H1 (cell line): ENCODE measurements around the gene PPP6C. TPM values are rescaled to one million over a fixed set of nuclear protein-coding genes. Genes with fewer than 3 reads are reported as not detected.

Experiments used
- BCL11A ChIP-seq, 2 experiments: IDR thresholded peaks; one replicate each; pipeline ENCODE4 v1.6.1; 2011; ENCODE audit warnings: low read depth in 2 of 2, low read length in 2 of 2, mild to moderate bottlenecking in 2 of 2
- CHD7 ChIP-seq: fragments of 300-600 bp; sonication (generic); IDR thresholded peaks from 2 replicates; pipeline ENCODE4 v1.7.1; 2012; ENCODE audit warnings: low read length, moderate library complexity, mild to moderate bottlenecking, inconsistent platforms; ENCODE audit not compliant: insufficient replicate concordance
- EZH2 ChIP-seq: fragments of 200-600 bp; sonication (generic); IDR thresholded peaks from 2 replicates; pipeline ENCODE4 v1.7.1; 2012; ENCODE audit warnings: low read depth, mild to moderate bottlenecking, moderate library complexity, low read length, inconsistent platforms; ENCODE audit not compliant: severe bottlenecking
- RAD21 ChIP-seq, 2 experiments: IDR thresholded peaks in 1 of 2; conservative IDR thresholded peaks in 1 of 2; 2 replicates each; pipeline ENCODE4 v1.6.1; 2011; ENCODE audit warnings: low read depth in 2 of 2, low read length in 2 of 2, improper control_type of control experiment in 1 of 2, inconsistent platforms in 1 of 2, mild to moderate bottlenecking in 1 of 2, moderate library complexity in 1 of 2
- RFX5 ChIP-seq: IDR thresholded peaks from 2 replicates; pipeline ENCODE4 v1.6.1; 2011; ENCODE audit warnings: low read depth, low read length, improper control_type of control experiment, borderline replicate concordance
- SP4 ChIP-seq: IDR thresholded peaks from 2 replicates; pipeline ENCODE4 v1.6.1; 2012; ENCODE audit warnings: low read length, inconsistent platforms
- polyA plus RNA-seq, 7 experiments: library from polyadenylated mRNA; depleted of rRNA in 3 of 7; stranded (reverse) in 5 of 7; unstranded in 2 of 7; fragments of >200 nt in 5 of 7; fragments of 200-250 nt in 2 of 7; gene quantifications; 1 replicate in 5 of 7; 2 replicates in 1 of 7; 4 replicates in 1 of 7; pipeline versions ENCODE4 v1.2.1 to v1.2.3, GENCODE V29; 2011 to 2013; ENCODE audit warnings: missing spikeins in 2 of 7, mixed read lengths in 2 of 7
- total RNA-seq: library from RNA; stranded (reverse); fragmentation: NEBNext Ultra II Directional; extraction: Animal tissue kit (Norgen Biotek cat#: 25700); gene quantifications from 2 replicates; pipeline ENCODE4 v1.2.1, GENCODE V29; 2021

PPP6C gene
- total and polyA plus RNA-seq, 2 of the 8 experiments (the other 6 are each of a cell fraction or from before 2014, with no cell fraction given), result 22.8 to 52.3 TPM

DNA sequence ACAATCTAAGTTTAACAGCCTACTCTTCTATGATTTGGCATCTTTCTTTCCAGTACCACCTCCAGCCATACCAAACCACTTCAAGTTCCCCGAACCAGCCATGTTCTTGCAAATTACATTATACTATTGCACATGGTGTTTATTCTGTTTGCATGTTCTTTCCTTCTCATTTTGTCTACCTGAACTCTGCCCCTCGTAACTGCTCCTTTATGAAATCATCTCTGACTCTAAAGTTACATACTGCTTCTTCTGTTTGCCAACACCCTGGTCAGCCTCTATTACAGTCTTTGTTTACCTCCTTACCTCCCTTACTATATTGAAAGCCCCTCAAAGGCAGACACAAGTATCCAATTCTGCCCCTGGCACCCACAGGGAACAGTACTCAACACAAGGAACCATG lies 6.0 kb downstream of the PPP6C start (continued):
- TF ChIP-seq RAD21 (IDR thresholded peaks at IDR 0.05 in 1 of 2, conservative IDR thresholded peaks at IDR 0.05 in 1 of 2; ENCODE audit: low read depth in 2 of 2, low read length in 2 of 2) (no peak), SP4 (no peak), CHD7 (no peak), EZH2 (no peak), RFX5 (no peak), BCL11A (IDR thresholded peaks at IDR 0.05; ENCODE audit: low read depth in 2 of 2, low read length in 2 of 2) (no peak)
